Non-pigmented ciliary epithelial cell (primary cell): ENCODE results near the gene SLC45A1.
A peak's percentile ranks its signal among the peaks of the same experiment; 100 is the strongest.

ENCODE experiments used
- DNase-seq: peaks from one replicate; pipeline ENCODE4 v3.0.0-alpha.2; 2010; ENCODE audit warnings: low read depth

Gene SLC45A1

DNA sequence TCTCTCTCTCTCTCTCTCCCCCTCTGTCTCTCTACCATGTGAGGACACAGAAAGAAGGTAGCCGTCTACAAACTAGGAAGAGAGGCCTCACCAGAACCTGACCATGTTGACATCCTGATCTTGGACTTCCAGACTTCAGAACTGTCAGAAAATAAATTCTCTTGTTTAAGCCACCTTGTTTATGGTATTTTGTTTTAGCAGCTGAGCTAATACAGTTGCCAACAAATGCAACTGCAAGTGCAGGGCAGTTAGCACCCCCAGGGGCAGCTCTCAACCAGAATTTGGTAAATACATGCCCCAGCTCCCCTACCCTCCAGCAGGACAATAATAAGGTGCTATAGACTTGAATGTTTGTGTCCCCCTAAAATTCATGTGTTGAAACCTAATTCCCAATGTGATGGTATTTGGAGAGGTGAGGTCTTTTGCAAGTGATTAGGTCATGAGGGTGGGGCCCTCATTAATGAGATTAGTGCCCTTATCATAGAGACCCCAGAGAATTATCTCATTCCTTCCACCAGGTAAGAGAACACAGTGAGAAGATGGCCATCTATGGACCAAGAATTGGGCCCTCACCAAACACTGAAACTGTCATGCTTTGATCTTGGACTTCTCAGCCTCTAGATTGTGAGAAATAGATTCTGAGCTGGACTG is 6.7 kb upstream of the SLC45A1 start:
- DNase-seq = no peak

DNA sequence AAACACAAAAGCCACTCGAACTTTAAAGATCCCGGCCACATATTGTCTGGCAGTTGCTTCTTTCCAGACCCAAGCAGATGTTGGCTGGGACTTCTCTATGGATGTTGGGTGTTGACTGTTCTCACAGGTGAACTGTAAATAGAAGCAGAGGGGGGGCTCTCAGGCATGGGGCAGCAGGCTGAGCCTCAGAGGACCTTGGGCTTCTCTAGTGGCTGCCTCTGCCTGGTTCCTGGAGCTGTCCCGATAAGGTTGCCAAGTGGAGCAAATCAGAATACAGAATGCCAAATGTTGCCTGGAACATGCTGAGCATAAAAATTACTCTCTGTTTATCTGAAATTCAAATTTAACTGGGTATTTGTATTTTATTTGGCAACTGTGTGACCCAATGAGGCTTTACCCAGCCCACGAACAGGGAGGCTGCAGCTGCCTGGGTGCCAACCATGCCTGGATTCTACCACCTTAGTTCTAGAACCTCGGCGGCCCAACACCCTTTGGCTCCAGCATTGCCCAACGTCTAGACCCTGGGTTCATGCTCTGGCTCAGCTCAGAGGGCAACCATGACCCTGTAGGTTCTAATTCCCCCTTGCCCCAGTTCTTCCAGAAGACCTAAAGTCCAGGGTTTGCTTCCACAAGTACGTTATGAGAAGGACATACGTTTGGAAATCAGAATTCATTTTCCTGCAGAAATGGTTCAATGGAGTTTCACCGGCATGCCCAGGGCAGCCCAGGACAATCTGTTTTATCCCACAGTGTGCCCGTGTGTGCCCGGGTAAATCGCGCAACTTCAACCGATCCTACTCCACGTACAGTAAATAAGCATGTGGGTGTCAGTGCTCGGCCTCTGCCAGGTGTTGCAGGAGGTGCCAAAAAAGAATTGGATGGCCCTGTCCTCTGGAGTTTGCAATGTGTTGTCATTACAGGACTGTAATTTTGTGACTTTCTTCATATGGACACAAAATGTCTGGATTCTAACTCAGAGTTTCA is 5.4 kb upstream of the SLC45A1 start:
- no peak for DNase-seq

DNA sequence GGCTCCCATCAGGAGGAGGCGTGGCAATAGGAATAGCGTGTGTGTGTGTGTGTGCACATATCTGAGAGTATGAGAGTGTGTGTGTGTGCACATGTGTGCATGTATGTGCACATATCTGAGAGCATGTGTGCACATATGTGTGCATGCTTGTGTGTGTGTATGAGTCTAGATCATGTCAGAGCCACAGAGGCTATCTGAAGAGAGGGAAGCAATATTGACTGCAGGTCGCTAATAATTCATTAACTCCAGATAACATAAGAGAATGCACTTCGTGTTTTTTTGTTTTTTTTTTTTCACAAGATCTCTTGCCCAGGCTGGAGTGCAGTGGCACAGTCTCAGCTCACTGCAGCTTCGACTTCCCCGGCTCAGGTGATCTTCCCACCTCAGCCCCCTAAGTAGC is 4.7 kb upstream of the SLC45A1 start:
- no peak for DNase-seq

DNA sequence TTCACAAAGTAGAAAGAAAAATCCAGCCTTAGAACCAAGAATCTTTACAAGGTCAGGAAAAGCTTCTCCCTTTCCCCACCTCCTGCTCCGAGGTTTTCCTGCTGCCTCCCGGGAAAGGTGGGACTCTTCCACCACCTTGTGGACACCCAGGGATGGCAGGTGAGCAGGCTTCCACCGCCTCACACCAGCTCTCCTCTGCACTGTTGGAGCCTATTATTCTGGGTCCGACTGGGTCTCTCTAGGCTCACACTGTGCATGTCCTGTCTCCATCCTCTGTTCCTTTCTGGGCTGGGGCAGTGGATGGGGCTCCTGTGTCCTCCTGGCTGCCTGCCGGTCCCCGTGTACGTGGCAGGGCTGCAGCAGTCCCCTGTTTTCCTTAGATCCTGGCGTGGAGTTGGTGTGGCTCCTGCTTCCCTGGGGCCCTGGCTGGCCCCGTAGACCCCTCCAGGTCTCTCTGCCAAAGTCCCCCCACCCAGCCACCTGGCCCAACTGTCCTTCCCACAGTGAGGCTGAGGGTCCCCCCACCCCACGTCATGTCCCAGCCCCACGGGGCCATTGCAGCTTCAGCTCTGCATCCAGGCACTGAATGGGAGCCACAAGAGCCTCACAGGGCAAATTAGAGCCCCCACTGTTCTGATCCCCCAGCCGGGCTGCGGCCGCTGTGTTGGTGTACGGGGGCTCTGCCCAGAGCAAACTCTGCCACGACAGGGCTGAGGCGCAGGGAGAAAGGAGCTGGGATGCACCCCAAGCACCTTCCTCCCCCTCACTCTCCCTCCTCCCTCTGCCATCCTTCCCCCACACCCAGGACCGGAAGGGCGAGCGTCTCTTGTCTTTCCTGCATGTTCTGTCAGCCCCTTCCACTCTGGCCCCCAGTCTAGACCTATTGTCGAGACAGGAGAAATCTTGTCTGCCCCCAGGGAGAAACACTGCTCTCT is 3.3 kb upstream of the SLC45A1 start:
- peak; percentile 48 for DNase-seq

DNA sequence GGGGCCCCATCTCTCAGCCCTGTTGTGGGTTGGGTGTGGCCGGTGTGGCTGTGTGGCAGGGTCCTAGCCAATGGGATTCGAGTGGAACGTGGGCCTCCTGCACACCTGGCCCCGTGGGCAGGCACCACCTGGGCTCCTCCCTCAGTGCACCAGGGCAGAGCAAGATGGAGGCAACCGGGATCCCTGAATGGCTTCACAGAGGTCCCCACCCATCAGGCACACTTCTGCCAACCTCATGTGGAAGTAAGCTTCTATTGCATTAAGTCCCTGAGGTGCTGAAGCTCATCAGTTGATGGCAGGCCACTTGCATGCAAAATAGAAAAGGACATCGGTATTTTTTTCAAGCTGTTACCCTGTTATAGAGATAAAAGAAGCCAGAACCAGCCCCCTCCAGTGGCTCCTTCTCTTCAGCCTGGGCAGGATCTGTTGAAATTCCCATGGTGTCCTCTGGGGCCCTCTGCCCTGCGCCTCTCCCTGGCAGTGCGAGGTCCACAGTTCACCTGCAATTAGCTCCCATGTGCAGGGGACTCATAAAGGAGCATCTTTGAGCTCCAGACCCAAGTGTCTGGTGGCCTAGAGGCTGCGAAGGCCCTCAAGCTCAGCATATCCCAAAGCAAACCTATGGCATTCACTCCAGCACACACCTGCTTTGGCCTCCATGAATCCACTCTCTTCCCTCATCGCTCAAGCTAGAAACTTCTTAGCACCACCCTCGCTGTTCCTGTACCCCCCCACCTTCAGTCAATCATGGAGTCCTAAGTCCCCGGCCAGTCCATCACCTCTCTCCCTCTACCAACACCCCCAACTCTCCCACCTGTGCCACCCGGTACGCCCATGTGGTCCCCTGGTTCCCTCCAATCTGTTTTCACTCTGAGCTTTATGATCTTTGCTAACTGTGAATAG is 2.1 kb upstream of the SLC45A1 start:
- no peak for DNase-seq

DNA sequence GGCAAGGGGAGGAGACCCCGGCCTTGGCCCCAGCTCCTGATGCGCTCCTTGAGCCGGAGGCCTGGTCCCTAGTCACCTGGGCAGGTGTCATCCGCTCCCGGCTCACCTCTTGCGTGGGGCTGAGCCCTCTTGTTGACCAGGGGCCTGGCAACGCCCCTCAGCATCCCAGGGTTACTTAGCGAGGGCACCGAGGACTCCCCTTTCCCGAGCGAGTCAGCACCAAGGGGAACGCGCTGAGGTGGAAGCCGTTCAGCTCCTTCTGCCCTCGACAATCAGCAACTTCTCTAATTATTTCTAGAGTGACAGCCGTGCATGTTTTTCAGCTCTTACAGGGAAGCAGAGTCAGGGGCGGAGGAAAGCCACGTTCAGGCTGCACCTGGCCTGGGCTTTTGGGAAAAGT is 522 bp downstream of the SLC45A1 start:
- DNase-seq = no peak

DNA sequence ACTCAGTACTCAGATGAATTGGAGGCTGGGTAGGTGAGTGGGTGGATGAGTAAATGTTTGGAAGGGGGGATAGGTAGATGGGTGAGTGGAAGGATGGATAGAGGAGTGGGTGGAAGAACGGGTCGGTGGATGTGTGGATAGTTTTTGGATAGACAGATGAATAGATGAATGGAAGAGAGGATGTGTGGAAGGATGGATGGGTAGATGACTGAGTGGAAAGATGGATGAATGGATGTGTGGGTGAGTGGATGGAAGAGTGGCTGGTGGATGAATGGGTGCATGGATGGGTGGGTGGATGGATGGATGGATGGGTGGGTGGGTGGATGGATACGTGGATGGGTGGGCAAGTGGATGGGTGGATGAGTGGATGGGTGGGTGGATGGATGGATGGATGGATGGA is 3.7 kb downstream of the SLC45A1 start:
- no peak for DNase-seq

DNA sequence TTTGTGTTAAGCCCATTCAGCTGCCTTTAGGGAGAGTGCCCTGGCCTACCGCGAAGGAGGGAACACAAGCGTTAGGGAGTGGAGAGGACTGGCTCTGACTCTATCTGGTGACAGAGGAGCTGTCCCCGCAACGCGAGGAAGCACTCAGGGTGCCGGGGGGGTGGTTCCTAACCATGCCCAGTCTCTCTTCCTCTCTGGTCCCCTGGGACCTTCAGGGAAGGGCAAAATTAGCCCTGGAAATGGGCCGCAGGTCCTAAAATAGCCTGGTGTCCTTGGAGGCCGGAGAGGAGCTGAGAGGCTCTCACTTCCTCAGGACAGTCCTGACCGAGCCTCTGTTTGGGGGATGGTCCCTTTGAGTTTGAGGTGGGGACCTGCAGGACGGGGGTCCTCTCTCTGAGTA is 5.8 kb downstream of the SLC45A1 start:
- no peak for DNase-seq

DNA sequence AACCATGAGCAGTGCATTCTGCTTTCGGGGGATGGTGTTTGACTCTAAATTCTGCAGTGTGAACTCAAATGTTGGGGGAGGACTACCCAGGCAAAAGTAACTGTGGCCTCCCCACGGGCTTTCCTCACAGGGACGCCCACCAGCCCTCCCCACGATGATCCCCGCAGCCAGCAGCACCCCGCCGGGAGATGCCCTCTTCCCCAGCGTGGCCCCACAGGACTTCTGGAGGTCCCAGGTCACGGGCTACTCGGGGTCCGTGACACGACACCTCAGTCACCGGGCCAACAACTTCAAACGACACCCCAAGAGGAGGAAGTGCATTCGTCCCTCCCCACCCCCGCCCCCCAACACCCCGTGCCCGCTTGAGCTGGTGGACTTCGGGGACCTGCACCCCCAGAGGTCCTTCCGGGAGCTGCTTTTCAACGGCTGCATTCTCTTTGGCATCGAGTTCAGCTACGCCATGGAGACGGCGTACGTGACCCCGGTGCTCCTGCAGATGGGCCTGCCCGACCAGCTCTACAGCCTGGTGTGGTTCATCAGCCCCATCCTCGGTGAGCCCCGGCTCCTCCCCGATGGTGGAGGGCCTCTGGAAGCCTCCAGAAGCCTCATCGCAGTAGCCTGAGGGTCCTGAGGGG is 6.4 kb downstream of the SLC45A1 start:
- no peak for DNase-seq

DNA sequence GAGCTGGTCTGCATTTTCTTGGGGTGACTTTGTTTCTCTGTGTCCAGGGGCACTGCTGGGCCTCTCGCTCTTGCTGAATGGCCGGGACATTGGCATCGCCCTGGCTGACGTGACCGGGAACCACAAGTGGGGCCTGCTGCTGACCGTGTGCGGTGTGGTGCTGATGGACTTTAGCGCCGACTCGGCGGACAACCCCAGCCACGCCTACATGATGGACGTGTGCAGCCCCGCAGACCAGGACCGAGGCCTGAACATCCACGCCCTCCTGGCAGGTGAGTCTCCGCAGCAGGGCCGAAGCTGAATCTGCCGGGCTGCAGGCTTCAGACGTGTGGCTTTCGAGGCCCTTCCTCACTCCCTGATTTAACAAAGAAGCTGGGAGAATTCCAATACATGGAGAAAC is 7.9 kb downstream of the SLC45A1 start:
- DNase-seq = no peak

DNA sequence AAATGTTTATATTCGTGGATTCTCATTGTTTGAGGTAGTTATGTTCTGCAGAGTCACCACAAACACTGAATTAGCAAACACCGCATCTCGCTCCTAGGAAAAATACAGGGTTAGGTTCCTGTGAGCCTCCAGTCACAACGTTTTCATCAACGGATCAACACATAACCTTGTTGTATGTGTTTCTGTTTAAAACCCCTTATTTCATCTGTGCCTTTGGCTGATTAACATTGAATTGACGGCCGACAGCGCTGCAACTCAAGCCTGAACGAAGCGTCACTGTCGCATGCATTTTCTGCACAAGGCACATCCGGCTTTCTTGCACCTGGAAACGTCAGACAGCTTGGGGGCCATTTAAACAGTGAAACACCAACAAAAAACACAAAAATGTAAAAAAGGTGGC is 8.4 kb downstream of the SLC45A1 start:
- no peak for DNase-seq

DNA sequence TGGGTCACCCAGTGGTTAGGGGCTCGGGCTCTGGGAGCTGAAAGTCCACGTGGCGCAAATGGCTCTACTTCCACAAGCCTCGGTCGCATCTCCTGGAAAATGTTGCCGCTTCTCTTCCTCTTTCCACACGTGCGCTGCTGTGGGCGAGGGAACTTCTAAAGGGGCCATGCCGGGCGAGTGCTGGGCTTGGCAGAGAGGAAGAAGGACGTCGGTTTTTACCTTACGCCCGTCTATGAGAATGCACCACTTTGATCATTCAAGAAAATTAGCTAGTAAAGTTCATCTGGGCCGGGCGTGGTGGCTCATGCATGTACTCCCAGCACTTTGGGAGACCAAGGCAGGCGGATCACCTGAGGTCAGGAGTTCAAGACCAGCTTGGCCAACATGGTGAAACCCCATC is 10.4 kb downstream of the SLC45A1 start:
- DNase-seq = no peak

DNA sequence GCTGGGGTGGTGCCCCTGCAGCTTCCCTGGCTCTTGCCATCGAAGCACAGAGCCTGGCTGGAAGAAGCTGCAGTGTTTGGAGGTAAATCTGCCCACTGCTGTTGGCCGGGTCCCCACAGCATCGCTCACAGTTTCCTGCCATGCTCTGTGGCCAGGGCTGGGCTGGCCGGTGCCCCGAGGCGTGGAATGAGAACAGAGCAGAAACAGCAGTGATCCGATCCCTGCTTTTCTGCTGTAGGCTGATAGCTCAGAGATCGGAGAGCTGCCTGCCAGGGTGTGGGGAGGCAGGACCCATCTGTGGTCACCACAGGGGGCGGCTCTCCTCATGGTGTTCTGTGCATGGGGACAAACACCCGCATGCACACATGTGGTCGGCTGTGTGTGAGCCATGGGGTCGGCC is 11.5 kb downstream of the SLC45A1 start:
- no peak for DNase-seq

DNA sequence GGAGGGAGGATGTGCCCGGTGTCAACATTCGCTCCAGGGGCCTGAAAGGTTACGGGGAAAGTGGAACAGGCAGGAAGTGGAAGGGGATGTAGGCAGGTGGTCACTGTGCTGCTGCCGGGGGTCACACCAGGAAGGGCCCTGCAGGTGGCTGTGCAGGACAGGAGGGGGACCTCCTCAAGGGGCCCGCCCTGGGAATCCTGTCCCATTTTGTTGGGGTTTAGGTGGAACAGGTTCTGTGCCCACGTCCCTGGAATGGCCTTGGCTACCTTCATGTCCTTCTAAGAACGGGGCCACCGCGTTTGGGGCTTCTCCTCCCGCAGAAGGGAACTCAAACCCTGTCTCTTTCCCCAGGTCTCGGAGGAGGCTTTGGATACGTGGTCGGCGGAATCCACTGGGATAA is 11.9 kb downstream of the SLC45A1 start:
- DNase-seq = no peak

DNA sequence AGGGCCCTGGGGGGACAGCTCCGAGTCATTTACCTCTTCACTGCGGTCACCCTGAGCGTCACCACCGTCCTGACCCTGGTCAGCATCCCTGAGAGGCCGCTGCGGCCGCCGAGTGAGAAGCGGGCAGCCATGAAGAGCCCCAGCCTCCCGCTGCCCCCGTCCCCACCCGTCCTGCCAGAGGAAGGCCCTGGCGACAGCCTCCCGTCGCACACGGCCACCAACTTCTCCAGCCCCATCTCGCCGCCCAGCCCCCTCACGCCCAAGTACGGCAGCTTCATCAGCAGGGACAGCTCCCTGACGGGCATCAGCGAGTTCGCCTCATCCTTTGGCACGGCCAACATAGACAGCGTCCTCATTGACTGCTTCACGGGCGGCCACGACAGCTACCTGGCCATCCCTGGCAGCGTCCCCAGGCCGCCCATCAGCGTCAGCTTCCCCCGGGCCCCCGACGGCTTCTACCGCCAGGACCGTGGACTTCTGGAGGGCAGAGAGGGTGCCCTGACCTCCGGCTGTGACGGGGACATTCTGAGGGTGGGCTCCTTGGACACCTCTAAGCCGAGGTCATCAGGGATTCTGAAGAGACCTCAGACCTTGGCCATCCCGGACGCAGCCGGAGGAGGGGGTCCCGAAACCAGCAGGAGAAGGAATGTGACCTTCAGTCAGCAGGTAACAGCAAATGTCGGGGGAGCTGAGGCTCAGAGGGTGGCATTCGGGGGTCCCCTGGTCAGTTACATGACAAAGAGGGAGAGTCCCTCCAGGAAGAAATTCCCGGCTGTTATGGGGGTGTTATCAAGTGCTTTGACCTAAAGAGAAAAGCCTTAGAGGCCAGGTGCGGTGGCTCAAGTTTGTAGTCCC is 12.6 kb downstream of the SLC45A1 start:
- DNase-seq = no peak

DNA sequence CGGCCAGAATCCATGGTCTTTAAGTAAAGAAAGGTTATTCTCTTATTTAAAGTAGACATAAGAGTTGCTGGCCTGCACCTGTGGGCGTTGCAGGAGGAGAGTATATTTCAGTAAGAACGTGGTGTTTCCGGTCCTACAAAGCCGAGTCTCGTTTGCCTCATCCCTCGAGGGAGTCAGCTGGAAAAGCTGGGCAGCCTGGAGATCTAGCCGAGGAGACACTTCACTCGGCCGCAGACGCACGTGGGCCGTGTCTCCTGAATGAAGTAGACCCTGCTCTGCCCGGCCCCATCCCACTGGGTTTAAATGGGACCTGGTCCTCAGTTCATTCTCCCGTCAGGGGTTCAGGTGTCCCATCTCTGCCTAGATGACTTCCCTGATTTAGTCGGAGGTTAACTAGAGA is 14.9 kb downstream of the SLC45A1 start:
- no peak for DNase-seq

DNA sequence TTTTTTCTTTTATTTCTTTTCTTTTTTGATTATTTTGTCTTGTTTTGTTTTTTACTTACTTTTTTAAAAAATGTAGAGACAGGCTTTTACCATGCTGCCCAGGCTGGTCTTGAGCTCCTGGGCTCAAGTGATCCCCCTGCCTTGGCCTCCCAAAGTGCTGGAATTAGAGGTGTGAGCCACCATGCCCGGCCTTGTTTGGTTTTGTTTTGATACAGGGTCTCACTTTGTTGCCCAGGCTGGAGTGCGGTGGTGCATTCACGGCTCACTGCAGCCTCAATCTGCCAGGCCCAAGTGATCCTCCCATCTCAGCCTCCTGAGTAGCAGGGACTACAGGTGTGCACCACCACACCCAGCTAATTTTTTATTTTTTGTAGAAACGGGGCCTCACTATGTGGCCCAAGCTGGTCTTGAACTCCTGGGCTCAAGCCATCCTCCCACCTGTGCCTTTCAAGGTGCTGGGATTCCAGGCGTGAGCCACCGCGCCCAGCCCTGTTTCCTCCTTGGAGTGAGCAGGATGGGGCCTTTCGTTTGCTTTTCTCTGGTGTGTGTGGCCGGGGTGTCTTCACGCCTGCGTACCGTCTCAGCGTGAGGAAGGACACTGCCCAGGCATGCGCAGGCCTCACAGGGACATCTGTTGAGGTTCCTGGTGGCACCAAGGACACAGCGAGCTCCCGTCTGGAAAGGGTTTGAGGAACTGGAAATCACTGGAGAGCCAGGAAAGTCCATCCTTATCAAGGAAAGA is 15.5 kb downstream of the SLC45A1 start:
- DNase-seq = no peak

DNA sequence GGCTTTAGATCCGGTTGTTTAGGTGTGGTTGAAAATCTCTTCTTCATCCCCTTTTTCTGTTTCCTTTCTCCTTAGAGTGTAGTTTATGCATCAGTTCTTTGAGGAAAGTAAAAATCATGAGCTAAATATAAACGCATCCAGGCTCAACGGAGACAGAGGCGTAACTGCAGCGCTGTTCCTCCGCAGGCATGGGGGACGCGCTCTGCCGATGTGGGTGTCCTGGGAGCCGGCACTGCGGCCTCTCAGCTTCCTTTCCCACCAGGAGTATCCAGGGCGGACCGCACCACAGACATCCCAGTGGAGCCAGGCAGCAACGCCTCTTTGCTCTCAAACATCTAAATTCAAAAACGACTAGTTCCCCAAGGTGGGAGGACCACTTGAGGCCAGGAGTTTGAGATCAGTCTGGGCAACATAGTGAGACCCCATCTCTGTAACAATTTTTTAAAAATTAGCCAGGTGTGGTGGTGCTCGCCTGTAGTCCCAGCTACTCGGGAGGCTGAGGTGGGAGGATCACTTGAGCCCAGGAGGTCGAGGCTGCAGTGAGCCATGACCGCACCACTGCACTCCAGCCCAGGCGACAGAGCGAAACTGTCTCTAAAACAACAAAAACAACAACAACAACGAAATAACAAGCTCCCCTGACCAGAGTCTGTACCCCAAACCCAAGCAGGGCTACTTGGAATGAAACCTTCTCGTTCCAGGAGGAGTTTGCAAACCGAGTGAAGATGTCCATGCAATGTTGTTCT is 16.4 kb downstream of the SLC45A1 start:
- DNase-seq = no peak
